Stimulated activated CD8-positive, alpha-beta memory T cell treated with anti-CD3 and anti-CD28 coated beads, Interleukin-7, amount 100 ng/mL, for 24 hours (primary cell): ENCODE data around the gene NDUFAF5.

Experiments
- DNase-seq: peaks from one replicate; pipeline ENCODE4 v3.0.0-alpha.2; 2020; ENCODE audit warnings: low read depth

The NDUFAF5 gene

GRCh38 chr20:13822459-13822858, 37.6 kb downstream of the NDUFAF5 start:
- DNase-seq = no peak

- no peak for DNase-seq
Observed at GRCh38 chr20:13824459-13824858, 39.6 kb downstream of the NDUFAF5 start.

GRCh38 chr20:13825465-13825864, 40.6 kb downstream of the NDUFAF5 start:
- DNase-seq = no peak

- no peak for DNase-seq
Observed at GRCh38 chr20:13831476-13831875, 46.6 kb downstream of the NDUFAF5 start.

- DNase-seq = no peak
Observed at GRCh38 chr20:13838664-13839063, 53.8 kb downstream of the NDUFAF5 start.

- DNase-seq = no peak
Observed at GRCh38 chr20:13839421-13840092, 54.7 kb downstream of the NDUFAF5 start.

GRCh38 chr20:13840093-13840465, 55.3 kb downstream of the NDUFAF5 start:
- no peak for DNase-seq

GRCh38 chr20:13841206-13841605, 56.4 kb downstream of the NDUFAF5 start:
- DNase-seq = no peak

GRCh38 chr20:13844296-13844695, 59.5 kb downstream of the NDUFAF5 start:
- no peak for DNase-seq

- DNase-seq = no peak
Observed at GRCh38 chr20:13851279-13851678, 66.5 kb downstream of the NDUFAF5 start.

- DNase-seq = no peak
Observed at GRCh38 chr20:13852306-13852705, 67.5 kb downstream of the NDUFAF5 start.

- no peak for DNase-seq
Observed at GRCh38 chr20:13855613-13856012, 70.8 kb downstream of the NDUFAF5 start.

- no peak for DNase-seq
Observed at GRCh38 chr20:13856354-13856753, 71.5 kb downstream of the NDUFAF5 start.

GRCh38 chr20:13857304-13857703, 72.5 kb downstream of the NDUFAF5 start:
- DNase-seq = no peak

- no peak for DNase-seq
Observed at GRCh38 chr20:13857961-13858360, 73.1 kb downstream of the NDUFAF5 start.

- no peak for DNase-seq
Observed at GRCh38 chr20:13858439-13858838, 73.6 kb downstream of the NDUFAF5 start.

GRCh38 chr20:13858871-13859270, 74.0 kb downstream of the NDUFAF5 start:
- no peak for DNase-seq

- no peak for DNase-seq
Observed at GRCh38 chr20:13862245-13862644, 77.4 kb downstream of the NDUFAF5 start.

- no peak for DNase-seq
Observed at GRCh38 chr20:13863244-13863643, 78.4 kb downstream of the NDUFAF5 start.

GRCh38 chr20:13865156-13865555, 80.3 kb downstream of the NDUFAF5 start:
- DNase-seq = no peak

GRCh38 chr20:13865791-13866351, 81.0 kb downstream of the NDUFAF5 start:
- no peak for DNase-seq

- no peak for DNase-seq
Observed at GRCh38 chr20:13868331-13868730, 83.5 kb downstream of the NDUFAF5 start.

- DNase-seq = no peak
Observed at GRCh38 chr20:13870170-13870748, 85.4 kb downstream of the NDUFAF5 start.
